Embryonic facial prominence (tissue), 1 donor: ENCODE data around the gene CLASRP.

Experiments
- DNase-seq: peaks from one replicate; pipeline ENCODE4 v3.0.0-alpha.2; 2016; ENCODE audit errors: extremely low spot score

The CLASRP gene

DNA sequence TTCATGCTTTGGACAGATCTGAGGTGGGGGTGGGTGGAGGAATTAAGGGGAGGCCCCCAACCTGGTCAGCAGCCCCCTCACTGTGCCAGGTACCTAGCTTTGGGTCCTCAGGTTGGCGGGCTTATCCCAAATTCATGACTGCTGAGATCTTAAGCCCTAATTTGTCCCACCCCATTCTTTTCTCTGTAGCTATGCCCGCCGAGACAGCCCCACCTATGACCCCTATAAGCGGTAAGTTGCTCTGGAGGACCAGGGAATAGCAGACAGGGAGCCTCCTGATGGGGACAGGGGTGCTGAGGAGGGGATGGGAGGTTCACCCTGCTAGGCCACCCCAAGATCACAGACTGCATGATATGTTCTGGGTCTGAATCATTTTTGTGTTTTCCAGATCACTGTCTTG lies 23.1 kb downstream of the CLASRP start:
- no peak for DNase-seq

DNA sequence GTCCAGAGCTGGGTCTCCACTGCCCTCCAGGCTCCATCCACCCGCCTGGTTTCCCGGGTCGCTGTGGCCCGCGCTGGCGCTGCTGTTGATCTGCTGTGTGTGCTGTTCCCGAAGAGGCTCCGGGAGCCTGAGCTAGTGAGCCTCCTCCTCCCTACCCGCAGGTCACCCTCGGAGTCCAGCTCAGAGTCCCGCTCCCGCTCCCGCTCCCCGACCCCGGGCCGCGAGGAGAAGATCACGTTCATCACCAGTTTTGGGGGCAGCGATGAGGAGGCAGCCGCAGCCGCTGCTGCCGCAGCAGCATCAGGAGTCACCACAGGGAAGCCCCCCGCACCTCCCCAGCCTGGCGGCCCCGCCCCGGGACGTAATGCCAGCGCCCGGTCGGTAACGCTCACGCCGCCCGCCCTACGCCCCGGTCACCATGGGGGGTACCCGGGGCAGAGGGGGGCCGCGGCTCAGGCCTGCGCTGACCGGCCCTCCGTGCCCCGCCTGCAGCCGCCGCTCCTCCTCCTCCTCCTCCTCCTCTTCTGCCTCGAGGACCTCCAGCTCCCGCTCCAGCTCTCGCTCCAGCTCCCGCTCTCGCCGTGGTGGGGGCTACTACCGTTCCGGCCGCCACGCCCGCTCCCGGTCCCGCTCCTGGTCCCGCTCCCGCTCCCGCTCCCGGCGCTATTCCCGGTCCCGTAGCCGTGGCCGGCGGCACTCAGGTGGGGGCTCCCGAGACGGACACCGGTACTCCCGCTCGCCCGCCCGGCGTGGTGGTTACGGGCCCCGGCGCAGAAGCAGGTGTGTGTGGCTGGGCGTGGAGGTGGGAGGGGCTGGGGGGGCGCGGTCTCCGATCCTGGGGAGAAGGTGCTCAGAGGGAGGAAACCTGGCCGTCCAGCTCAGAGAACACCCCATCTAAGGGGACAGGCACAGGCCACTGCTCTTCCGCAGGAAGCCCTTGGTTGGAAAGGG lies 25.3 kb downstream of the CLASRP start:
- DNase-seq, result no peak

DNA sequence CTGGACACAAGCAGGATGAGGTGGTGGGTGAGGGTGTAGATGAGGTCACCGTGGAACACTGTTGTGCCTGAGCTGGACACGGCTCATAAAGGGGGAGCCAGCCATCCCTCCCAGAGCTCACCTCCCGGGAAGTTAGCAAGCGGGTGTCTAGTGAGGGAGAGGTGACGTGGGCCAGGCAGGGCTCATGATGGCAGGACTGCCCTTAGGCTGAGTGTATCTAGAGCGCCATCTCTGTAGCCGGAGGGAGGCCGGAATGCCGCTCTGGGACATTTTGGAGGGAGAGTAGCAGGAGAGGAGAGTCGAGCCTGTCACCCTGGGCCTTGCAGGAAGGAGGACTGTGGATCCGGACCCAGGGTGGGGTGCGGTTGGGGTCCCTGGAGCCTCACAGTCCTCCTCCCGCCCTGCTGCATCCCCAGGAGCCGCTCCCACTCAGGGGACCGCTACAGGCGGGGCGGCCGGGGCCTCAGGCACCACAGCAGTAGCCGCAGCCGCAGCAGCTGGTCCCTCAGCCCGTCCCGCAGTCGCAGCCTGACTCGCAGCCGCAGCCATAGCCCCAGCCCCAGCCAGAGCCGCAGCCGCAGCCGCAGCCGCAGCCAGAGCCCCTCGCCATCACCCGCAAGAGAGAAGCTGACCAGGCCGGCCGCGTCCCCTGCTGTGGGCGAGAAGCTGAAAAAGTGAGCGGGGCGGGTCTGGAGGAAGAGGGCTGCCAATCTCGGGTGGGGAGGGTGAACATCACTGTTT lies 28.2 kb downstream of the CLASRP start:
- DNase-seq, result no peak

DNA sequence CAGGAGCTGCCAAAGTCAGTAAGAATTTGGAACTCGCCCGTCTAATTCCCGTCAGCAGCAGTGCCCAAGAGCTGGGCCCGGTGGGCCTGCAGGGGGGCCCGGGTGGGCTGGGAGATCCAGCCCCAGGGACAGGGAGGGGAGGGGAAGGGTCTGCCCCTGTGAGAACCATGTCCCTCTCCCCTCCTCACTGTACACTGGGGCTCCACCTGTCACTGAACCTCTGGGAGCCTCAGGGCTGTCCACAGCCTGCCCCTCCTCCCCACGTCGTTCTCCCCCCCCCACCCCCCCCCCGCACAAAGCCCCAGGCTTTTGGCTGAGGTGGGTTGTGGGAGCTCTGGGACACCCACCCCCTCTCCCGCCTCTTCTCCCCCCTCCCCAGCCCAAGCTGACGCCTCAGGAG lies 29.2 kb downstream of the CLASRP start:
- no peak for DNase-seq

DNA sequence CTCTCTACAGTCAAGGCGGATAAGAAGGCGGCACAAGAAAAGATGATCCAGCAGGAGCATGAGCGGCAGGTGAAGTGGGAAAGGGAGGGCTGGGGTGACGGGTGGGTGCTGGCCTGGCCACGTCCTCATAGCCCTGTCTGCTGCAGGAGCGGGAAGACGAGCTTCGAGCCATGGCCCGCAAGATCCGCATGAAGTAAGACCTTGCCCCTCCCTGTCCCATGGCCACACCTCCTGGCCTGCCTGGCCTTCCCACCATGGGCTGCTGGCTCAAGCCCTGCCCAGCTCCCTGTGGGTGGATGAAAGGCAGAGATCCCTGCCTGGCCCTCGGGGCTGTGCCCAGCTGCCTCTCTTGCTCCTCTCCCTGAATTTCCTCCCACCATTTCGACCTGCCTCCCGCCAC lies 30.2 kb downstream of the CLASRP start:
- DNase-seq, result no peak

DNA sequence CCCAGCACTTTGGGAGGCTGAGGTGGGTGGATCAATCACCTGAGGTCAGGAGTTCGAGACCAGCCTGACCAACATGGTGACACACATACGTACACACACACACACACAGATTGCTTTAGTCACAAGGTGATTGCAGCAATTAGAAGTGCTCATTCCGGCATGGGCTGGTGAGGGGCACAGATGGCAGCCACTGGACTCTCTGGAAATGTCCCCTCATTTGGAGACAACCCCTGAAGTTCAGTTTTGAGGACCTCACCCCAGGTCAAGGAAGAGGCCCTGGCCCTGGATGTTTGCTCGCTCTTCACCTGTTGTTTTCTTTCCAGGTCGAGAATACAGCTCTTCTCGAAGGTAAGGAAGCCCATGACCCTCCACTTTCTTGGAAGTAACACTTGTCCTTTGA lies 31.4 kb downstream of the CLASRP start:
- DNase-seq, result no peak

DNA sequence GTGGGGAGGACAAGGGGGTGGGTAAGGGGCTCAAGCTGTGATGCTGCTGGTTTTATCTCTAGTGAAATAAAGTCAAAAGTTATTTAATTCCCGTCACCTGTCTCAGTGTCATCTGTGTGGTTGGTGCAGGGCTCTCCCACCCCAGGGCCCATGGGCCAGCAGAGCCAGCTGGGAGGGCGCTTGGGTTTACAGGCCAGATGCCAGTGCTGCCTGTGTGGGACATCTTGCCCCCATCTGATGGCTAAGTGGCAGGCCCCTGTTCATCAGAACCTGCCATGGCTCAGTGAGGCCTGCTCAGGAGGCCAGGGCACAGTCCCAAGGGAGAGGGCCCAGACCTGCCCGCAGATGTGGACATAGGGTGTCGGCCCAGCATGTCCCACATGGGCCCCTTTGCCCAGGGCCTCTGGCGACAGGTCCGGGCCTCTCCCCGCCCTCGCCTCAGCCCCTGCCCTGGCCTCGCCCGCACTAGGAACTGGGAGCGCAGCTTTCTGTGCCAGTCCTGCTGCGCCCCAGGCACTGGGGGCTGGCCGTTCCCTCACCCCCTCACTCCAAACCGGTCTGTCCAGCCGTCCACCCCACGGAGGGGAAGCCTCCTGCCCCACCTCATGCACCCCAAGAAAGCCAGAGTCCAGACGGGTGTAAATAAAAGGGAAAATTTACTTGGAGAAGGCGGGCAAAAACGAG lies 32.2 kb downstream of the CLASRP start:
- DNase-seq, result no peak

DNA sequence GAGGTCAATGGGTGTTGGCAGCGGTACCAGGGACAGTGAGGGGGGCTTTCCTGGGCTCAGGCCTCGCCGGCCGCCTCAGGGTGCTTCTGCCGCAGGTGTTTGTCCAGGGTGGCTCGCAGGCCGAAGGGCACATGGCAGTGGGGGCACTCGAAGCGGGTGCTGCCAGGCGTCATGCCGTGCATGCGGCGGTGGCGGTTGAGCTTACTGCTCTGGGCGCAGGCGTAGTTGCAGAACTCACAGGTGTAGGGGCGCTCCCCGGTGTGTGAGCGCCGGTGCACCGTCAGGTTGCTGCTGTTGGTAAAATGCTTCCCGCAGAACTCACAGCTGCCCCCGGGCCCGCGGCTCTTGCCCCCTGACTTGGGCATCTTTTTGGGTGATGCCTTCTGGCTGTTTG lies 32.7 kb downstream of the CLASRP start:
- DNase-seq, result no peak

DNA sequence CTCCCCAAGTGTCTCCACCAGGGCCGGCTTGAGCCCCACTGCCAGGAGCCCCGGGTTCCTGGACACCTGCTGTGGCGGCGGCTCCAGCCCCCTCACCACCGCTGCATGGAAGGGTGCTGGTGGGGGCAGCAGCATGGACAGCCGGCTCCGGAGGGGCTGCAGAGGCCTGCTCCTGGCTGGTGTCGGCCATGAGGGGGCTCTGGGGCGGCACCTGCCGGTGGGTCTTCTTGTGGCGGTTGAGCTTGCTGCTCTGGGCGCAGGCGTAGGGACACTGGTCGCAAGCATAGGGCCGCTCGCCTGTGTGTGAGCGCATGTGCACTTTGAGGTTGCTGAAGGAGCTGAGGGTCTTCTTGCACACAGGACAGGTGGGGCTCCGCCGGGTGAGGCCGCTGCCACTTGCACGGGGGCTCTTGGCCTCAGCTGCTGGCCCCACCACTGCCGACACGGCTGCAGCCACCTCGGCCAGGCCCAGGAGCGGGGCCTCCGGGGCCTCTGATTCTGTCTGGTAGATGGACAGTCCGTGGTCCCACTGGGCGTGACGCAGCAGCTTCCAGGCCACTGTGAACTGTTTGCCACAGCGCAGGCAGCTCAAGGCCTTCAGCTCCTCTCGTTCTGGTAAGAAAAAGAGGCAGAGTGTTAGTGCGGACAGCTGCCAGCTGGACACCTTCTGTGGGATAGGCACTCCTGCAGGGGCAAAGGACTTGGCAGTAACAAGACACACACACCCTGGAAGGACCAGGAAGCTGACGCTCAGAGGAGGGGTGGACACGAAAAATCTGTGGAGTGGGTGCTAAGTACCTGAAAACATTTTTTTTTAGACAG lies 33.3 kb downstream of the CLASRP start:
- DNase-seq, result no peak

DNA sequence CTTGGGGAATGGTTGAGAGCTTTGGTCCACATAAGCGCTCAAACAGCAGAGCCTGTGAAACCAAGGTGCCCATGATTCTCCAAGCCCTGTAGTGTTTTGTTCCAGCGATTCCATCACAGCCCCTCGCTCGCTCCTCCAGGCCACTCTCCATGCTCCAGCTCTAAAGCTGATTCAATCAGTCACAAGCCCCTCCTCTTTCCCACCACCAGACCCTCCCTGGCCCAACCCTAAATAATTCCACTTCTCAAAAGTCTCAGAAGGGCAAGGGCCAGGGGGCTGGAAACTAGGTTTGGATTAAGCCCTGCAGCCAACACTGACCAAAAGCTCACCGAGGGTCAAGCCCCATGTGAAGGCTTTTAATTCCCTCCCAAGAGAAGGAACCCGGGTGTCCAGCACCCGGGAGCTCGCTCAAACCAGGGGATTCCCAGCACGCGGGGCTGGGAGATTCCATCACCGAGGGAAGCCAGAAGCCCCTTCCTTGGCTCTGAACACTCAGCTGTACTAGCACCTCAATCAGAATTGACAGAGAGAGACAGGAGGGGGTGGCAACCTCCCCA lies 36.0 kb downstream of the CLASRP start:
- DNase-seq, result no peak

DNA sequence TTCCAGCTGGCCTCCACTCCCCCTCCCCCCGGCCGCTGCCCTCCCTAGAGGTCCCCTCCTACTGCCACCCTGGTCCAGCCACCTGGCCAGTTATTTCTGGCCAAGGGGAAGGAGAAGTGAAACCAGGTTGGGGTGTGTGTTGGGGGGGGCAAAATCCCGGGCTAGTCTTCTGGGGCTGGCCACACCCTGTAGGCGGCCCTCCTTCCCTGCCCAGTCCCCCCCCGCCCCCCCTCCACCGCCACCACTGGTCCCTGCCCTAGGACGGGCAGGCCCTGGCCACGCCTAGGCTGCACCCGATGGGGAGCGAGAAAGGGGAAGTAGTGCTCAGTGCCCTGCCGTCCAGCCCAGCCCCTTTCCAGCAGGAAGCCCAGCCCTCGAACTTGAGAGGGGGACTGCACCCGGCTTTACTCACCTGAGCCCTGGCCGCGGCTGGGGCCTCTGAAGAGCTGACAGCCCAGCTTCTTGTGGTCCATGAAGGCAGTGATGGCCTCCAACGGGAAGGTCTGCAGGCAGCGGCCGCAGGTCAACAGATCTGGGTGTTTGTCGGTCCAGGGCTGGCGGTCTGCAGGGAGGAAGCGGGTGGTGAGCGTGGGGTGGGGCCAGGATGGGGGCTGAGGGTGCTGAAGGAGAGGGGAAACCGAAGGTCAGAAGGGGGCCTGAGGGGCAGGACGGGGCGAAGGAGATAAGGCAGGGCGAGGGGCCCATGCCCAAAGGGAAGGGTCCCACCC lies 36.6 kb downstream of the CLASRP start:
- no peak for DNase-seq

DNA sequence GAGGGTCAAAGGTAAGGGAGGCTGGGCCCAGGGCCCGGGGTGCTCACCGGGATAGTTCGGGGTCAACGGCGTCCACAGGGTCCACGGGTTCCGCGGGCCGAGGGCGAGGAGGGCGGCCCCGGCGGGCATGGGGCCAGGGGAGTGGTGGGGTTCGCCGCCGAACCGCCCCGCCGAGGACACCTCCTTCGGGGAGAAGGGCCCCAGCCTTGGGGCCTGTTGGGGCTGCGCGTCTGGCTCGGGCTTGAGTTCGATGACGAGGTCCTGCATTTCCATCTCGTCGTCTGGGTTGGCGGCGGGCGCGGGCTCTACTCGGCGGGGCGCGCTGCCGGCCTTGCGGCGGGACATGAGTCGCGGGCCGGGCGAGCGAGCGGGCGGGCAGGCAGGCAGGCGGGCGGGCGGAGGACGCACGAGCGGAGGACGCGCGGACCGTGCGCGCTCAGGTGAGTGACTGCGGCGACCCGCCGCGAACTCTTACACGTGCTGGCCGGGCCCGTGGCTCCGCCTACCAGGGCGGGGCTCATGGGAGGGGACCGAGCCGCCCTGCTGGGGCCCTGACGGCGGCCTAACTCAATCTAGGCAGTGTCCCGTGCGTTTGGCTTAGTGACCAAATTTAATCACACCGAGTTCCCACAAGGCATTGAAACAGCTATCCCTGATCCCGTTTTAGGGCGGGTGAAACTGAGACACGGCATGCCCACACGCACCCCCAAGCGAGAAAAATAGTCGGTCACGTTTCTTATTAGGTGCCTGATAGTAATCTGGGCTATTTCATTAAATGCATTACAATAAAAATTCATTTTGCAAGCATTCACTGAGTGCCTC lies 37.4 kb downstream of the CLASRP start, which contains the start of gene ZNF296:
Gene ZNF296, minus strand, starts transcription at position 450 of the 822 bp plus-strand sequence. Its CDS starts 105 bp downstream, at position 345.
- DNase-seq, result no peak

DNA sequence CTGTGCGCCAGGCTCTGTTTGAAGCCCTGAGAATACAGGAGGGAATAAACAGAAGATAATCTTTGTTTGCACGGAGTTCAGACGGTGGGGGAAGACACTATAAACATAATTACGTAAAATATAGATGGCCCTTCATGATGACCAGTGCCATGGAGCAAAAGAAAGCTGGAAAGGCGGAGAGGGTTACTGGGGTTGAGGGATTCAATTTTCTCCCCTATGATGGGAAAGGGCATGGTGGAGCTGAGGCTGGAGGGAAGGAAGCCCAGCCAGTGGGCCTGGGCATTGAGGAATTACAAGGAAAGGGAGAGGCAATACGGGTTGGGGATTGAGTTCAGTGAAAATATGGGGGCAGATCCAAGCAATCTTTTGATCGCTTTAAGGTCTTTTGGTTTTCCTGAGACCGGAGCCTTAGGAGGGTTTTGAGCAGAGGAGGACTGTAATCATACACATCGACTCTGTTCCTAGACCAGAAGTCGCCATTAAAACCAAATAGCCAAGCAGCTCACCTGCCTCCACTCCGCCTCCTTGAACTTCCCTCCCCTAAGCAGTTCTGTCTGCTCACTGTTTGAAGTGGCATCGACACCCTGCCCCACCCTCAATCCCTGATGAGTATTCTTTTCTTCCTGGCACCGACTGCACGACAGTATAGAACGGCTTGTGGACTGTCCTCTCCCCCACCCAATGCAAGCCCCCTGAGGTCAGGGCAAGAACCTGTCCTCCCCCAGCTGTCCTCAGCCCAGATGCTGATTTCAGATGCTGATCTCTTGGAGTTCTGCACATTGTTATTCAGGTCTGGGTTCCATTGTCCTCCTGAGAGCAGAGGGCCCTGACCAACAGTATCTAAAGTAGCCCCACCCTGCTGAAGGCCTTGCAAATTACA lies 38.2 kb downstream of the CLASRP start:
- no peak for DNase-seq

DNA sequence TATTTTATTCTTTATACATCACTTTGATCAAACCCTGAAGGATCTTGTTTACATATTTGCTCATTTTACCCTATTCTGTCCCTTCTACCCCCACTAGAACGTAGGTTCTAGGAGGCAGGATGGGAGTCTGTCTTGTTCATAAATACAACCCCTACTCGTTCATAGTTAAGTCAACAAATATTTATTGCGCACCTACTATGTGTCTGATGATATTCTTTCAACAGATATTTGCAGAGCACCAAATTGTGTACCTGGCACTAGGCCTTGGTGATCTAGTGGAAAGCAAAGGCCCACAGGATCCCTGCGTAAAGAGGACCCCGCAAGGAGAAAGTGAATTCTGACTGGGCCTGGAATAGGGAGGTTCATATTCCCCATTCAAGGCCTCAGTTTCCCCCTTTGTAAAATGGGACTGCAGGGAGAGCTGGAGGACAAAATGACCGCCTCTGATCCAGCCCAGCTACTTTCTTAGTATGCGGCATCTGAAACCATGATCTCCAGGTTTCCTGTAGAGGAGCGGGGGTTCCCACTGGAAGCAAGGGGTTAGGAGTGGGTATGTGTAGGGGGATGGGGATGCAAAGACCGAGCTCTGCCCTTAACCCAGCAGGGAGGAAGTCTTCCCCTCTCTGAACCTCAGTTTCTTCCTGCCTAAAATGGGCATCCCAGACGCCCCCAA lies 39.7 kb downstream of the CLASRP start:
- DNase-seq, result no peak

DNA sequence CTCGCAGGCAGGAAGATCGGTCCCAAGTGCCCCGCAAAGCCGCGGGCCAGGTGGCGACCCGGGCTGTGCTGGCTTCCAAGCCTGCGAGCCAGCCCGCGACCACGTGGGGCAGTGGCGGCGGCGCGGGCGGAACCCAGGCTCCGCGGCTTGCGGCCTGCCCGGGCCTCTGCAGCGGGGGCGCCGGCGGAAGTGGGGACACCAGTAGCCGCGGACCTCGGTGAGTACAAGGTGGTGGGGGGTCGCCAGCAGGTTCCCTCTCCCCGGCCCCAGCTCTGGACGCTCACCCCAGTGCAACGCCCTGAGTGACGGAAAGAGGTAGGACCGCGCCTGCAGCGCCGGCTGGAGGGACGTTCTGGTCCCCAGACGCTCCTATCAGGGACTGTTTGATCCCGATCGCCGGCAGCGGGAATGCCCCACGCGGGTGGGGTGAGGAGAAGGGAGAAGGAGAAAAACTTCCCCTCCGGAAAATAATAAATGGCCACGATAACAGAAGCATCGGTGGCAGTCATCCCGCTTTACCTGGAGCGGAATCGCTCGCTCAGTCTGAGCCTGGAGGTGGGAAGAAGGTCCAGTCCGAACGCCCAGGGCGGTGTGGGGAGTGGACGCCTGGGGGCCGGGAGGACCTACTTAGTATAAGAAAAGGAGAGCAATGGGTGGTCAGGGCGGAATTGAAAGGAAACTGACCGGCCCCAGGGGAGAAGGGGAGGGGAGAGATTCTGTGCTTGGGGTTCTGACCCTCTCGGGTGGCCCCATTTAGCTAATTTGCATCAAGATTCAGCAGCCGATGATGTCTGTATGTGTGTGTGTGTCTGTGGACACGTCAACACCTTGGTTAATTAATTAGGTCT lies 40.4 kb downstream of the CLASRP start, which contains the start of gene GEMIN7:
Gene GEMIN7, plus strand, starts transcription at position 198 of the 848 bp plus-strand sequence. CDS start 10,855 bp downstream, outside the sequence.
- peak; percentile 51 for DNase-seq

DNA sequence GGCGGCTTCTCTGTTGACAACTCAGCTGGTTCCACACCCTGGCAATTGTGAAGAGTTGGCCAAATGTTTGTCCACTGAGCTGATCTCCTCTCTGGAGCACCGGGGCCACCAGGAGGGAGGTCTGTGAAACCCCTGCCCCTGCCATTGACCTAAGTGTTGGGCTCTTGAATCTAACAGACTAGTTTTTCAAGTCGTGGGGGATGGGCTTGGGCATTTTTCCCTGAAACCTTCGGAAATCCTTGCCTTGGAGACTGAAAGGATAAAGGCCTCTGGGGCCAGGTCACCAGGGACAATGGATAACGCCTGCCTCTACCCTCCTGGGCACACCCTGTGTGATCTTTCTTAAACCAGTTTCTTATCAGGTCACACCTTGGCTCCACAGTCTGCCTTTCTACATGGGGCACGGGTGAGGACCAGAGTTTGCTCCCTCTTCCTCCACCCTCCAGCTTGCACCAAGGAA lies 41.1 kb downstream of the CLASRP start:
- no peak for DNase-seq

DNA sequence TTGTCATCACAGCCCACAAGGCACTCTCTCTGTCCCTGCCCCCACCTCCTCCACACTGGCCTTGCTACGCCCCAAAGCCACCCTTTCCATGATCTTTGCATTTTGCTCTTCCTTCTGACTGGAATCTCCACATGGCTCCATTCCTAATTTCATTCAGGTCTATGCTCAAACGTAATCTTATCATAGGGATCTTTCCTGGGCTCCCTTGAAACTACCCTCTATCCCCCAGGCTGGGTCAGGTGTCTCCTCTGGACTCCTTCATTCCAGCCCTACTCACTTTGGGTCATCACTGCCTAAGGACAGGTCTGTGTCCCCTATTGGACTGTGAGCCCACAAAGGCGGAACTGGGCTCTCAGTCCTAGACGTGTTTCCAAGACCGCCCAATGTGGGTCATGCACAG lies 43.3 kb downstream of the CLASRP start:
- no peak for DNase-seq
